GM10266 (cell line): Measurements from ENCODE around the gene GRK2.

Source experiments
- DNase-seq: peaks from one replicate; pipeline ENCODE4 v3.0.0; 2012; ENCODE audit errors: extremely low spot score
- TF ChIP-seq, protein P1 (sequence below): IDR thresholded peaks from 2 replicates; pipeline ENCODE4 v1.5.1; 2012; ENCODE audit warnings: mild to moderate bottlenecking, low read depth; ENCODE audit not compliant: control insufficient read depth, insufficient read depth; ENCODE audit errors: missing control alignments

Gene GRK2

DNA sequence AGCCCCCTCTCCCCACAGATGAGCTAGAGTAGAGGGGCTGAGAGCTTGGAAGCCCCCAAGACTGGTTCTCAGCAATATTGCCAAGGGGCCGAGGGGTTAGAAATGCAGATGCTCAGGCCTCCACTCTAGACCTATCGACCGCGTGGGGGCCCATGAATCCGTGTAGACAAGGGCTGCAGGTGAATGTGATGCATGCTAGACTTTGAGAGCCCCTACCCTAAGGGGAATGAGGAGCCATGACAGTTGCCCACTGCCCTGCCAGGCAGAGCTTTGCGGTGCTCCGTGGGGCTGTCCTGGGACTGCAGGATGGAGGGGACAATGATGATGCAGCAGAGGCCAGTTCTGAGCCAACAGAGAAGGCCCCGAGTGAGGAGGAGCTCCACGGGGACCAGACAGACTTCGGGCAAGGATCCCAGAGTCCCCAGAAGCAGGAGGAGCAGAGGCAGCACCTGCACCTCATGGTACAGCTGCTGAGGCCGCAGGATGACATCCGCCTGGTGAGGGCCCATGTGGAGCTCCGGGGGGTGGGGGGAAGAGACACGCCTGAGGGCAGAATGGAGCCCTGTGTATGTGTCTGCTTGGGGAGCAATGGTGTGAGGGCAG is 38.3 kb downstream of the GRK2 start:
- TF ChIP-seq, protein P1, sequence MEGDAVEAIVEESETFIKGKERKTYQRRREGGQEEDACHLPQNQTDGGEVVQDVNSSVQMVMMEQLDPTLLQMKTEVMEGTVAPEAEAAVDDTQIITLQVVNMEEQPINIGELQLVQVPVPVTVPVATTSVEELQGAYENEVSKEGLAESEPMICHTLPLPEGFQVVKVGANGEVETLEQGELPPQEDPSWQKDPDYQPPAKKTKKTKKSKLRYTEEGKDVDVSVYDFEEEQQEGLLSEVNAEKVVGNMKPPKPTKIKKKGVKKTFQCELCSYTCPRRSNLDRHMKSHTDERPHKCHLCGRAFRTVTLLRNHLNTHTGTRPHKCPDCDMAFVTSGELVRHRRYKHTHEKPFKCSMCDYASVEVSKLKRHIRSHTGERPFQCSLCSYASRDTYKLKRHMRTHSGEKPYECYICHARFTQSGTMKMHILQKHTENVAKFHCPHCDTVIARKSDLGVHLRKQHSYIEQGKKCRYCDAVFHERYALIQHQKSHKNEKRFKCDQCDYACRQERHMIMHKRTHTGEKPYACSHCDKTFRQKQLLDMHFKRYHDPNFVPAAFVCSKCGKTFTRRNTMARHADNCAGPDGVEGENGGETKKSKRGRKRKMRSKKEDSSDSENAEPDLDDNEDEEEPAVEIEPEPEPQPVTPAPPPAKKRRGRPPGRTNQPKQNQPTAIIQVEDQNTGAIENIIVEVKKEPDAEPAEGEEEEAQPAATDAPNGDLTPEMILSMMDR, result no peak
- no peak for DNase-seq

DNA sequence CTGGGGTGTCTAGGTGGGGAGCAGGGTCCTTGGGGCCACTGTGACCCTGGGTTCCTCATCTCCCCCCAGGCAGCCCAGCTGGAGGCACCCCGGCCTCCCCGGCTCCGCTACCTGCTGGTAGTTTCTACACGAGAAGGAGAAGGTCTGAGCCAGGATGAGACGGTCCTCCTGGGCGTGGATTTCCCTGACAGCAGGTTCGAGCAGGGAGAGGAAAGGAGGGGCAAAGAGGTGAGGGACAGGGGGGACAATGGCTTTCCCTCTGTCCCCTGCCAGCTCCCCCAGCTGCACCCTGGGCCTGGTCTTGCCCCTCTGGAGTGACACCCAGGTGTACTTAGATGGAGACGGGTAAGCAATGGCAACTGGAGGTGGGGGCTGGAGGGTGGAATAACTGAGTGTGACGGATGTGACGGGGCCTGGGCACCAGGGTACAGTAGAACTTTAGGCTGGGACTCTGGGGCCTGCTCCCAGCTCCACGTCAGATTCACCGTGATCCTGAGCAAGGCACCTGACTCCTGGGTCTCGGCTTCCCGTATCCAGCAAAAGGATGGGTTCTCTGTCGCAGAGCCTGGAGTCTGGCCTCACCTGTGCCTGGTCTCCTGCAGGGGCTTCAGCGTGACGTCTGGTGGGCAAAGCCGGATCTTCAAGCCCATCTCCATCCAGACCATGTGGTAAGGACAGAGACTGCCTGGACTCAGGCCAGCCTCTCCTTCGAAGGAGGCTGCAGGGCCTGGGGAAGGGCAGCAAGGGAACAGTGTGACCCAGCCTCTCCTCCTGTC is 40.7 kb downstream of the GRK2 start:
- DNase-seq, result no peak
- TF ChIP-seq, protein P1, result no peak

DNA sequence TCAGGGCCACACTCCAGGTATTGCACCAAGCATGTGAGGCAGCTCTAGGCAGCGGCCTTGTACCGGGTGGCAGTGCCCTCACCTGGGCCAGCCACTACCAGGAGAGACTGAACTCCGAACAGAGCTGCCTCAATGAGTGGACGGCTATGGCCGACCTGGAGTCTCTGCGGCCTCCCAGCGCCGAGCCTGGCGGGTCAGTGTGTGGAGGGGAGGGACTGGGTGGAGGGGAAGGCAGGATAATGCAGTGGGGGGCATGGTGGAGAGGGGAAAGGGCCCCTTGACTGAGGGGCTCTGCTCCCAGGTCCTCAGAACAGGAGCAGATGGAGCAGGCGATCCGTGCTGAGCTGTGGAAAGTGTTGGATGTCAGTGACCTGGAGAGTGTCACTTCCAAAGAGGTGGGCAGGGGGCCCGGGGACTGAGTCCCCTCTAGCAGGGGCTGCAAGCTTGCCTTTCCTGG is 41.3 kb downstream of the GRK2 start:
- TF ChIP-seq, protein P1, result no peak
- DNase-seq, result no peak

DNA sequence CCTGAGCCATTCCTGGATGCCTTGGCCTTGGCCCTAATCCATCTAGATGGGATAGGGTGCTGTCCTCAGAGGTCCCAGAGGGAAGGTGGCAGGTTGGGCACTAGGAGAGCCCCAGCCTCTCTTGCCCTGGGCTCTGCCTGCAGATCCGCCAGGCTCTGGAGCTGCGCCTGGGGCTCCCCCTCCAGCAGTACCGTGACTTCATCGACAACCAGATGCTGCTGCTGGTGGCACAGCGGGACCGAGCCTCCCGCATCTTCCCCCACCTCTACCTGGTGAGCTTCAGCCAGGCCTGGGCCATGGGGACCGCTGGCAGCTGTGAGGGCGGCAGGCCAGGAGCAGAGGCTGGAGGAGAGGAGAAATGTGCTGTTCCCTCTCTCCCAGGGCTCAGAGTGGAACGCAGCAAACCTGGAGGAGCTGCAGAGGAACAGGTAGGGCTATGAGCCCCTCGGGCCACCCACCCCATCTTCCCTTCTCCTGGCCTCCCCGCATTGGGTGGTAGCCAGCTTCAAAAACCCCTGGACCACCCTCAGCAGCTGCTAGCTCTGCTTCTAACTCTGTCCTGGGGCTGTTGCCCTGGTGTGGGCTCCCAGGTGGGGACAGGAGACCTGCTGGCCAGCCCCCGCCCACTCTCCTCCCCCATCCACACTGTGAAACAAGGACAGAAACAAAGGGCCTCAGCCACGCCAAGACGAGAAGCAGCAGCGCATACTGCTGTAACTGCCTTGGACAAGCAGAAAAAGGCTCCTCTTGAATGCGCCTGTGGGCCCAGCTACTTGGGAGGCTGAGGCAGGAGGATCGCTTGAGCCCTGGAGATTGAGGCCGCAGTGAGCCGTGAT is 42.0 kb downstream of the GRK2 start:
- TF ChIP-seq, protein P1, result no peak
- DNase-seq, result no peak

DNA sequence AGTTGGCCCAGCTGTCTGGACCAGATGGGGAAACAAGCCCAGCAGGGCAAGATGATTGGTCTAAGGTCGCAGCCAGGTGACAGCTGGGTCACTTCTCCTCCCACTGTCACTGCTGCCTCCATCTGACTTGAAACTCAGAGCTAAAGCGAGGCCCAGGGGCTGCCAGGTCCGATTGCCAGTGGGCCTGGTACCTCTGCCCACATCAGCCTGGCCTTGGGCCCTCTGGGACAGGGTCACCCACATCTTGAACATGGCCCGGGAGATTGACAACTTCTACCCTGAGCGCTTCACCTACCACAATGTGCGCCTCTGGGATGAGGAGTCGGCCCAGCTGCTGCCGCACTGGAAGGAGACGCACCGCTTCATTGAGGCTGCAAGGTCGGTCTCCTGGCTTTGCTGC is 42.9 kb downstream of the GRK2 start:
- TF ChIP-seq, protein P1, result no peak
- no peak for DNase-seq

DNA sequence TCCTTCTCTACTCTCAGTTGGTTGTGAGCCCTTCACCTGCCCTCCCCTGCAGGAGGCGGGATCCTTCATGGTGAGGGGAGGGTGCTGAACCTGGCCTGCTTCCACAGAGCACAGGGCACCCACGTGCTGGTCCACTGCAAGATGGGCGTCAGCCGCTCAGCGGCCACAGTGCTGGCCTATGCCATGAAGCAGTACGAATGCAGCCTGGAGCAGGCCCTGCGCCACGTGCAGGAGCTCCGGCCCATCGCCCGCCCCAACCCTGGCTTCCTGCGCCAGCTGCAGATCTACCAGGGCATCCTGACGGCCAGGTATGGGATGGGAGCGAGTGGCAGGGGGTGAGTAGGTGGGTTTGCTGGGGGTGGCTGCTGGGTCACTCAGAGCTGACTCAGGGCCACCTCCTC is 43.4 kb downstream of the GRK2 start:
- no peak for DNase-seq
- TF ChIP-seq, protein P1, result no peak
